GM12878 (cell line): ENCODE data around the gene MSH3. TPM values are rescaled to one million over a fixed set of nuclear protein-coding genes. Genes with fewer than 3 reads are reported as not detected.

Experiments
- ATAC-seq: fragments of 200-7000 bp; cut with Tn5 transposase; 3 replicates; pipeline ENCODE4 v1.9.1; 2020; ENCODE audit warnings: mild to moderate bottlenecking, moderate library complexity
- BruUV-seq: library from RNA; stranded (reverse); fragments of 400-500 nt; replicated peaks from 2 replicates; lab custom pipeline; 2021; lab: Mats Ljungman, UMichigan
- CTCF ChIA-PET: fragments of 300-600 bp; sonication (Branson Sonifier 250); formaldehyde crosslinking; extraction: SDS; loops from one replicate; lab custom pipeline; 2021; ENCODE audit warnings: inconsistent platforms; lab: Yijun Ruan, JAX
- POLR2A ChIA-PET: fragments of 350-600 bp; formaldehyde crosslinking; extraction: SDS; loops from one replicate; lab custom pipeline; 2021; ENCODE audit warnings: inconsistent platforms; lab: Charles Lee
- RAD21 ChIA-PET: fragments of 300-600 bp; sonication (Branson Sonifier 250); formaldehyde crosslinking; loops from one replicate; lab custom pipeline; 2023; ENCODE audit warnings: antibody characterized with exemption; ENCODE audit not compliant: unreplicated experiment; lab: Charles Lee
- SMC1A ChIA-PET: fragments of 300-600 bp; sonication (Branson Sonifier 250); formaldehyde crosslinking; loops from one replicate; lab custom pipeline; 2023; ENCODE audit not compliant: unreplicated experiment, uncharacterized antibody; lab: Charles Lee
- DNase-seq: peaks from one replicate; pipeline ENCODE4 v3.0.0-alpha.2; 2011; ENCODE audit warnings: low read depth, low spot score
- FAIRE-seq: peaks from 3 replicates; lab custom pipeline; 2011; peaks lifted over from hg19 to GRCh38; lab: Jason Lieb, UNC
- H2AFZ ChIP-seq: 2 replicates; pipeline ENCODE4 v1.6.0; 2011; ENCODE audit warnings: low read depth, low read length, control low read depth; ENCODE audit not compliant: control insufficient read depth
- H3K27ac ChIP-seq: 2 replicates; pipeline ENCODE4 v1.5.1; 2011; ENCODE audit warnings: control low read depth; ENCODE audit not compliant: control insufficient read depth, insufficient read depth
- H3K27me3 ChIP-seq, 2 experiments: replicated peaks in 1 of 2; 2 replicates each; pipeline versions ENCODE4 v1.6.0 to v1.6.1; 2011; ENCODE audit warnings: low read length in 1 of 2; ENCODE audit not compliant: control insufficient read depth in 2 of 2, insufficient read depth in 2 of 2
- H3K36me3 ChIP-seq, 2 experiments: 2 replicates each; pipeline ENCODE4 v1.5.1; 2011; ENCODE audit warnings: low read length in 1 of 2; ENCODE audit not compliant: control insufficient read depth in 2 of 2, insufficient read depth in 2 of 2
- H3K4me1 ChIP-seq: 2 replicates; pipeline ENCODE4 v1.6.1; 2011; ENCODE audit warnings: mild to moderate bottlenecking, low read length, moderate library complexity, mixed read lengths; ENCODE audit not compliant: control insufficient read depth, insufficient read depth
- H3K4me2 ChIP-seq: 2 replicates; pipeline ENCODE4 v1.6.0; 2011; ENCODE audit warnings: control low read depth; ENCODE audit not compliant: control insufficient read depth, insufficient read depth
- H3K4me3 ChIP-seq: fragments of 200-600 bp; sonication (generic); 2 replicates; pipeline ENCODE4 v1.5.1; 2016
- H3K79me2 ChIP-seq: 2 replicates; pipeline ENCODE4 v1.6.0; 2011; ENCODE audit warnings: low read length; ENCODE audit not compliant: control insufficient read depth, insufficient read depth
- H3K9ac ChIP-seq: 2 replicates; pipeline ENCODE4 v1.8.0; 2011; ENCODE audit warnings: low read length, control low read depth, mixed read lengths; ENCODE audit not compliant: control insufficient read depth, insufficient read depth
- H3K9me3 ChIP-seq: replicated peaks from 3 replicates; pipeline ENCODE4 v1.5.1; 2011; ENCODE audit warnings: mild to moderate bottlenecking, low read length; ENCODE audit not compliant: control insufficient read depth, insufficient read depth
- H4K20me1 ChIP-seq: 2 replicates; pipeline ENCODE4 v1.6.0; 2011; ENCODE audit not compliant: control insufficient read depth, insufficient read depth
- BMI1 ChIP-seq: fragments of 450-650 bp; IDR thresholded peaks from 2 replicates; pipeline ENCODE4 v1.6.1; 2016; ENCODE audit warnings: mild to moderate bottlenecking, moderate library complexity, borderline replicate concordance
- CBX5 ChIP-seq: sonication (generic); IDR thresholded peaks from 2 replicates; pipeline ENCODE4 v1.6.1; 2016; ENCODE audit warnings: low read depth, moderate library complexity, mild to moderate bottlenecking, inconsistent platforms
- CEBPB ChIP-seq, 2 experiments: fragments of 150-350 bp in 1 of 2; IDR thresholded peaks; 2 replicates each; pipeline ENCODE4 v1.6.1; 2012 to 2014; ENCODE audit warnings: low read depth in 2 of 2, low read length in 2 of 2, borderline replicate concordance in 1 of 2, inconsistent platforms in 1 of 2
- E2F4 ChIP-seq: IDR thresholded peaks from 2 replicates; pipeline ENCODE4 v1.6.1; 2012; ENCODE audit warnings: low read depth, low read length, improper control_type of control experiment
- HDGF ChIP-seq: fragments of 450-650 bp; IDR thresholded peaks from 2 replicates; pipeline ENCODE4 v1.6.1; 2016; ENCODE audit warnings: antibody characterized with exemption
- MLLT1 ChIP-seq: fragments of 450-650 bp; IDR thresholded peaks from 2 replicates; pipeline ENCODE4 v1.6.1; 2016; ENCODE audit warnings: mild to moderate bottlenecking
- ZNF384 ChIP-seq: IDR thresholded peaks from 2 replicates; pipeline ENCODE4 v1.6.1; 2012; ENCODE audit warnings: low read depth, mild to moderate bottlenecking, low read length, improper control_type of control experiment, borderline replicate concordance
- ZNF687 ChIP-seq: fragments of 450-650 bp; IDR thresholded peaks from 2 replicates; pipeline ENCODE4 v1.6.1; 2017; ENCODE audit warnings: mild to moderate bottlenecking, moderate library complexity
- WGBS: methylation state at CpG from one replicate; pipeline ENCODE4 v1.1.6; 2016; ENCODE audit warnings: low lambda C conversion rate; ENCODE audit not compliant: insufficient replicate concordance, insufficient coverage; ENCODE audit errors: missing lambda C conversion rate; 5-methylcytosine and 5-hydroxymethylcytosine counted together
- in situ Hi-C: fragments of 300-500 bp; cut with MboI; formaldehyde crosslinking; loops from 9 replicates; pipeline ENCODE4 v1.14.3; 2018; ENCODE audit warnings: mixed read lengths
- intact Hi-C: fragments of 100-400 bp; cut with micrococcal nuclease; formaldehyde crosslinking; loops from one replicate; pipeline ENCODE4 v1.14.2; 2022; ENCODE audit not compliant: unreplicated experiment
- polyA plus RNA-seq, 11 experiments: library from polyadenylated mRNA; depleted of rRNA in 4 of 11; unstranded in 6 of 11; stranded (reverse) in 5 of 11; fragments of >200 nt; fragmentation: Nextera tagmentation in 4 of 11; fragmentation: Illumina TruSeq in 1 of 11; extraction: Ambion mirVana in 4 of 11; extraction: Trizol in 1 of 11; gene quantifications; 1 replicate in 1 of 11; 2 replicates in 10 of 11; pipeline versions ENCODE4 v1.2.1 to v1.2.3, GENCODE V29; 2011 to 2016; ENCODE audit warnings: inconsistent platforms in 2 of 11, missing spikeins in 2 of 11, low read depth in 1 of 11
- total RNA-seq, 4 experiments: library from RNA; depleted of rRNA in 3 of 4; stranded (reverse); fragments of >200 nt in 3 of 4; fragmentation: Illumina TruSeq in 1 of 4; extraction: Trizol in 1 of 4; gene quantifications; 2 replicates each; pipeline versions ENCODE4 v1.2.1 to v1.2.3, GENCODE V29; 2013 to 2021

MSH3 gene
- total and polyA plus RNA-seq, 10 of the 15 experiments (the other 5 are each of a cell fraction or from before 2014, with no cell fraction given) = 4.7 to 17.5 (median 12.2) TPM

GRCh38 chr5:80740999-80741398 lies 86.5 kb downstream of the MSH3 start (continued):
- TF ChIP-seq CEBPB (IDR thresholded peaks at IDR 0.05; ENCODE audit: borderline replicate concordance in 1 of 2, low read depth in 2 of 2, low read length in 2 of 2) (no peak), HDGF (no peak), ZNF384 (no peak), MLLT1 (no peak)

DNA sequence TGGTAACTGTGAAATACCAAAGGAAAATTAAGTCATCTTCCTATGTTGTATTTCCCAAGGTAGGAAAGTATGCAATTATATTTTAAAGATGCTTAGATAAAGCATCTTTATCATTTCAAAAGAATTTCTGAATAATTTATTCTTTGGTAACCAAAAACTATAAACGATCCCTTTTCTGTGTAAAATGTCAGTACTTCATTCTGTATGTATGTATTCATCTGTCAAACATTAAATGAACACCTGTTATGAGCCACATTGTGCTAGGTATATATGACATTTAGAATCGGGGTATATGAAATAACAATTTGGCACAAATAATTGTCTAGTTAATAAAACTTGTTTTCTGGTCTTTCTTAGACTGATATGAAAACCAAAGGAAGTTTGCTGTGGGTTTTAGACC lies 89.7 kb downstream of the MSH3 start:
- in situ Hi-C loops = no loop called here
- SMC1A ChIA-PET = no interaction called here
- Histone ChIP-seq H3K79me2 (no peaks in the 10 kb centered on the region), H3K36me3 (peaks cover 5 to 7% of the 10 kb centered on the region in 2 experiments; a peak in 2 of 4 replicates), H3K9me3 (no peaks in the 10 kb centered on the region), H4K20me1 (no peaks in the 10 kb centered on the region), H3K4me1 (no peaks in the 10 kb centered on the region), H3K4me2 (no peak overlapping the region), H3K27ac (no peak overlapping the region), H2AFZ (no peak overlapping the region), H3K4me3 (no peak overlapping the region), H3K27me3 (no peaks in the 10 kb centered on the region), H3K9ac (no peak overlapping the region)
- intact Hi-C loops = no loop called here
- WGBS = 95% methylated on average over 2 of the region's 2 CpGs
- CTCF ChIA-PET = no interaction called here
- ATAC-seq (no peak), FAIRE-seq (no peak), DNase-seq (no peak)
- TF ChIP-seq ZNF687 (no peak), BMI1 (no peak), E2F4 (no peak), CBX5 (no peak)
- POLR2A ChIA-PET = no interaction called here
- BruUV-seq = no TSS peak
- RAD21 ChIA-PET = no interaction called here
